Osteoblast (primary cell): Measurements from ENCODE around the gene ZNF639. TPM values are rescaled to one million over a fixed set of nuclear protein-coding genes. Genes with fewer than 3 reads are reported as not detected.

Source experiments
- DNase-seq: peaks from one replicate; pipeline ENCODE4 v3.0.0; 2011; ENCODE audit warnings: low spot score, mixed read lengths; ENCODE audit not compliant: insufficient read length; ENCODE audit errors: missing footprints
- H2AFZ ChIP-seq: 2 replicates; pipeline ENCODE4 v1.6.0; 2011; ENCODE audit warnings: mild to moderate bottlenecking, low read length
- H3K27ac ChIP-seq: 2 replicates; pipeline ENCODE4 v1.5.1; 2011; ENCODE audit warnings: mild to moderate bottlenecking, low read depth, low read length, moderate library complexity
- H3K27me3 ChIP-seq: 2 replicates; pipeline ENCODE4 v1.6.0; 2012; ENCODE audit warnings: mild to moderate bottlenecking, control low read depth, inconsistent platforms, low read length, moderate library complexity; ENCODE audit not compliant: insufficient read depth
- H3K36me3 ChIP-seq: 2 replicates; pipeline ENCODE4 v1.5.1; 2011; ENCODE audit warnings: mild to moderate bottlenecking, low read length, control low read depth, moderate library complexity; ENCODE audit not compliant: insufficient read depth
- H3K4me1 ChIP-seq: 2 replicates; pipeline ENCODE4 v1.5.1; 2011; ENCODE audit warnings: mild to moderate bottlenecking, low read length, control low read depth, moderate library complexity; ENCODE audit not compliant: insufficient read depth
- H3K4me2 ChIP-seq: 2 replicates; pipeline ENCODE4 v1.6.0; 2011; ENCODE audit warnings: mild to moderate bottlenecking, low read length; ENCODE audit not compliant: insufficient read depth
- H3K4me3 ChIP-seq: fragments of 200-600 bp; sonication (generic); 3 replicates; pipeline ENCODE4 v1.5.1; 2012; ENCODE audit warnings: mild to moderate bottlenecking, low read length, inconsistent platforms; ENCODE audit not compliant: insufficient read depth
- H3K79me2 ChIP-seq: 2 replicates; pipeline ENCODE4 v1.6.0; 2012; ENCODE audit warnings: mild to moderate bottlenecking, low read length, control low read depth, inconsistent platforms; ENCODE audit not compliant: insufficient read depth
- H3K9me3 ChIP-seq: 2 replicates; pipeline ENCODE4 v1.5.1; 2011; ENCODE audit warnings: low read depth, low read length, control low read depth
- H4K20me1 ChIP-seq: 2 replicates; pipeline ENCODE4 v1.6.0; 2012; ENCODE audit warnings: mild to moderate bottlenecking, low read length, control low read depth; ENCODE audit not compliant: insufficient read depth
- CTCF ChIP-seq: IDR thresholded peaks from 2 replicates; pipeline ENCODE4 v1.5.1; 2011; ENCODE audit warnings: mild to moderate bottlenecking, low read depth, low read length, moderate library complexity; ENCODE audit errors: extremely low read depth
- total RNA-seq: library from RNA; depleted of rRNA; stranded (reverse); fragments of >200 nt; gene quantifications from 2 replicates; pipeline ENCODE4 v1.2.3, GENCODE V29; 2012

ZNF639 gene
- total RNA-seq, 1 donor: 51.8 TPM

- TF ChIP-seq CTCF: no peak
- peak; percentile 94 for DNase-seq
Measured at GRCh38 chr3:179323197-179324110, 623 bp downstream of the ZNF639 start.

GRCh38 chr3:179324270-179324754 is 1.5 kb downstream of the ZNF639 start:
- Histone ChIP-seq H2AFZ (peak overlapping the region; percentile 80), H3K4me2 (peak overlapping the region; percentile 88), H3K27ac (peak overlapping the region; percentile 93), H3K36me3 (peaks cover 8% of the 10 kb centered on the region), H3K4me1 (peaks cover 15% of the 10 kb centered on the region), H3K4me3 (peak overlapping the region; percentile 95), H3K9me3 (no peaks in the 10 kb centered on the region), H4K20me1 (no peaks in the 10 kb centered on the region), H3K79me2 (peaks cover 48% of the 10 kb centered on the region), H3K27me3 (no peaks in the 10 kb centered on the region)
- TF ChIP-seq CTCF: no peak
- DNase-seq: peak; percentile 92

More at GRCh38 chr3:179323197-179324110, 623 bp downstream of the ZNF639 start:
- H4K20me1 ChIP-seq: no peaks in the 10 kb centered on the region
- H3K9me3 ChIP-seq: no peaks in the 10 kb centered on the region
- H2AFZ ChIP-seq: peak overlapping the region; percentile 80
- no peaks in the 10 kb centered on the region for H3K27me3 ChIP-seq
- peak overlapping the region; percentile 88 for H3K4me2 ChIP-seq
- H3K27ac ChIP-seq: peak overlapping the region; percentile 93
- peaks cover 48% of the 10 kb centered on the region for H3K79me2 ChIP-seq
- H3K4me3 ChIP-seq: peak overlapping the region; percentile 95
- H3K4me1 ChIP-seq: peaks cover 15% of the 10 kb centered on the region
- H3K36me3 ChIP-seq: no peaks in the 10 kb centered on the region

- H3K27me3 ChIP-seq: no peaks in the 10 kb centered on the region
- no peak overlapping the region for H3K4me2 ChIP-seq
- DNase-seq: no peak
- no peaks in the 10 kb centered on the region for H3K4me1 ChIP-seq
- no peak overlapping the region for H3K4me3 ChIP-seq
- H3K79me2 ChIP-seq: peaks cover 31% of the 10 kb centered on the region
- no peak for TF ChIP-seq CTCF
- no peaks in the 10 kb centered on the region for H4K20me1 ChIP-seq
- no peaks in the 10 kb centered on the region for H3K9me3 ChIP-seq
- H3K36me3 ChIP-seq: peaks cover 63% of the 10 kb centered on the region
- H3K27ac ChIP-seq: no peak overlapping the region
- H2AFZ ChIP-seq: no peak overlapping the region
Measured at GRCh38 chr3:179330438-179330837, 7.6 kb downstream of the ZNF639 start.

GRCh38 chr3:179332240-179332639 is 9.4 kb downstream of the ZNF639 start:
- Histone ChIP-seq H3K4me3 (no peak overlapping the region), H3K27ac (no peak overlapping the region), H3K27me3 (no peaks in the 10 kb centered on the region), H3K79me2 (peaks cover 13% of the 10 kb centered on the region), H4K20me1 (no peaks in the 10 kb centered on the region), H3K4me2 (no peak overlapping the region), H3K36me3 (peaks cover 76% of the 10 kb centered on the region), H2AFZ (no peak overlapping the region), H3K4me1 (no peaks in the 10 kb centered on the region), H3K9me3 (no peaks in the 10 kb centered on the region)
- no peak for TF ChIP-seq CTCF
- no peak for DNase-seq
